Measurements from ENCODE around the gene FXYD2. TPM values are rescaled to one million over a fixed set of nuclear protein-coding genes. Genes with fewer than 3 reads are reported as not detected.

The FXYD2 gene
- total RNA-seq, 1 donor from 2014 or later, result 1.3 TPM

GRCh38 chr11:117790279-117790678, 34.3 kb downstream of the FXYD2 start:
- no peak overlapping the region for H3K27ac ChIP-seq (replicated peaks)
- TF ChIP-seq CTCF (IDR thresholded peaks at IDR 0.05; ENCODE audit: borderline replicate concordance), result no peak

GRCh38 chr11:117789241-117789640, 35.3 kb downstream of the FXYD2 start:
- H3K4me1 ChIP-seq, result no peaks in the 10 kb centered on the region
- H3K36me3 ChIP-seq, result no peaks in the 10 kb centered on the region
- intact Hi-C loops (cut with micrococcal nuclease), result no loop called here
- DNase-seq, result no peak
- TF ChIP-seq CTCF (IDR thresholded peaks at IDR 0.05; ENCODE audit: borderline replicate concordance), result no peak
- no peaks in the 10 kb centered on the region for H3K9me3 ChIP-seq (replicated peaks)
- no peak overlapping the region for H3K27ac ChIP-seq (replicated peaks)
- H3K27me3 ChIP-seq (ENCODE audit: low read depth), result peaks cover 28% of the 10 kb centered on the region
- H3K4me3 ChIP-seq, result no peak overlapping the region

More at GRCh38 chr11:117790279-117790678, 34.3 kb downstream of the FXYD2 start:
- H3K4me1 ChIP-seq, result peaks cover under 1% of the 10 kb centered on the region
- no peaks in the 10 kb centered on the region for H3K9me3 ChIP-seq (replicated peaks)
- no peak overlapping the region for H3K4me3 ChIP-seq
- intact Hi-C loops (cut with micrococcal nuclease), result no loop called here
- peaks cover 32% of the 10 kb centered on the region for H3K27me3 ChIP-seq (ENCODE audit: low read depth)
- no peak for DNase-seq
- no peaks in the 10 kb centered on the region for H3K36me3 ChIP-seq

GRCh38 chr11:117786135-117786870, 38.2 kb downstream of the FXYD2 start:
- peaks cover 10% of the 10 kb centered on the region for H3K27me3 ChIP-seq (ENCODE audit: low read depth)
- no peaks in the 10 kb centered on the region for H3K9me3 ChIP-seq (replicated peaks)
- H3K36me3 ChIP-seq, result no peaks in the 10 kb centered on the region
- H3K4me1 ChIP-seq, result no peaks in the 10 kb centered on the region
- no peak overlapping the region for H3K27ac ChIP-seq (replicated peaks)
- DNase-seq, result no peak
- TF ChIP-seq CTCF (IDR thresholded peaks at IDR 0.05; ENCODE audit: borderline replicate concordance), result no peak
- intact Hi-C loops (cut with micrococcal nuclease), result no loop called here
- no peak overlapping the region for H3K4me3 ChIP-seq

GRCh38 chr11:117782101-117782500, 42.4 kb downstream of the FXYD2 start:
- H3K36me3 ChIP-seq, result peaks cover 16% of the 10 kb centered on the region
- H3K27me3 ChIP-seq (ENCODE audit: low read depth), result peaks cover 18% of the 10 kb centered on the region
- intact Hi-C loops (cut with micrococcal nuclease), result no loop called here
- H3K27ac ChIP-seq (replicated peaks), result no peak overlapping the region
- H3K4me3 ChIP-seq, result no peak overlapping the region
- DNase-seq, result no peak
- H3K4me1 ChIP-seq, result no peaks in the 10 kb centered on the region
- TF ChIP-seq CTCF (IDR thresholded peaks at IDR 0.05; ENCODE audit: borderline replicate concordance), result no peak
- H3K9me3 ChIP-seq (replicated peaks), result no peaks in the 10 kb centered on the region

GRCh38 chr11:117781627-117782026, 42.9 kb downstream of the FXYD2 start:
- TF ChIP-seq CTCF (IDR thresholded peaks at IDR 0.05; ENCODE audit: borderline replicate concordance), result no peak
- intact Hi-C loops (cut with micrococcal nuclease), result no loop called here
- H3K27me3 ChIP-seq (ENCODE audit: low read depth), result peaks cover 15% of the 10 kb centered on the region

More at GRCh38 chr11:117781627-117782026, 42.9 kb downstream of the FXYD2 start:
- Histone ChIP-seq H3K27ac (replicated peaks) (no peak overlapping the region), H3K9me3 (replicated peaks) (no peaks in the 10 kb centered on the region), H3K36me3 (peaks cover 19% of the 10 kb centered on the region), H3K4me3 (no peak overlapping the region), H3K4me1 (no peaks in the 10 kb centered on the region)
- no peak for DNase-seq

Data from left ventricle myocardium inferior (tissue), 1 donor.